Measurements from ENCODE around the gene EPC2.

The EPC2 gene

GRCh38 chr2:148643421-148643820 is 1.1 kb upstream of the EPC2 start:
- Histone ChIP-seq H3K27me3 (replicated peaks; ENCODE audit: insufficient read depth, low read length) (no peaks in the 10 kb centered on the region), H3K79me2 (ENCODE audit: low read length) (peaks cover 32% of the 10 kb centered on the region), H4K20me1 (ENCODE audit: insufficient read depth, low read length) (peaks cover under 1% of the 10 kb centered on the region; the same call in 1 of the 2 replicates), H3K4me3 (ENCODE audit: low read length) (peak overlapping the region; percentile 96), H3F3A (ENCODE audit: insufficient read depth, low read length) (peaks cover 23% of the 10 kb centered on the region), H3K4me1 (ENCODE audit: low read length) (0 out of 2 replicates have a peak, but pooled peaks cover 12% of the 10 kb centered on the region), H3K9me2 (replicated peaks; ENCODE audit: insufficient read depth, low read length) (no peaks in the 10 kb centered on the region), H3K4me2 (ENCODE audit: low read depth, low read length) (peak overlapping the region; percentile 67), H3K27ac (ENCODE audit: low read length) (no peak overlapping the region), H3K9ac (ENCODE audit: low read length) (peak overlapping the region; percentile 87; the same call in 1 of the 2 replicates), H3K36me3 (replicated peaks; ENCODE audit: insufficient read depth, low read length) (no peaks in the 10 kb centered on the region), H3K9me3 (replicated peaks; ENCODE audit: insufficient read depth, low read length) (no peaks in the 10 kb centered on the region), H2AFZ (ENCODE audit: low read length) (peak overlapping the region; percentile 75; the same call in 1 of the 2 replicates)
- TF ChIP-seq EZH2 (optimal IDR thresholded peaks at IDR 0.05; ENCODE audit: low read depth, low read length) (no peak), CTCF (IDR thresholded peaks at IDR 0.05; ENCODE audit: low read length) (no peak), EZH2phosphoT487 (IDR thresholded peaks at IDR 0.05; ENCODE audit: low read length) (no peak)
- DNase-seq, result no peak

- no peaks in the 10 kb centered on the region for H3K36me3 ChIP-seq (replicated peaks; ENCODE audit: insufficient read depth, low read length)
- peaks cover 23% of the 10 kb centered on the region for H3F3A ChIP-seq (ENCODE audit: insufficient read depth, low read length)
- H3K9me3 ChIP-seq (replicated peaks; ENCODE audit: insufficient read depth, low read length), result no peaks in the 10 kb centered on the region
- peaks cover 16% of the 10 kb centered on the region for H4K20me1 ChIP-seq (ENCODE audit: insufficient read depth, low read length)
- DNase-seq, result peak; percentile 92
- H3K9me2 ChIP-seq (replicated peaks; ENCODE audit: insufficient read depth, low read length), result no peaks in the 10 kb centered on the region
- peak overlapping the region; percentile 86 for H2AFZ ChIP-seq (ENCODE audit: low read length)
- H3K4me1 ChIP-seq (ENCODE audit: low read length), result 0 out of 2 replicates have a peak, but pooled peaks cover 12% of the 10 kb centered on the region
- peaks cover 48% of the 10 kb centered on the region for H3K79me2 ChIP-seq (ENCODE audit: low read length)
- TF ChIP-seq EZH2phosphoT487 (IDR thresholded peaks at IDR 0.05; ENCODE audit: low read length) (no peak), EZH2 (optimal IDR thresholded peaks at IDR 0.05; ENCODE audit: low read depth, low read length) (no peak), CTCF (IDR thresholded peaks at IDR 0.05; ENCODE audit: low read length) (peak; percentile 22)
- H3K27me3 ChIP-seq (replicated peaks; ENCODE audit: insufficient read depth, low read length), result no peaks in the 10 kb centered on the region
- H3K27ac ChIP-seq (ENCODE audit: low read length), result peak overlapping the region; percentile 91
- H3K9ac ChIP-seq (ENCODE audit: low read length), result peak overlapping the region; percentile 87
- peak overlapping the region; percentile 69; the same call in 1 of the 2 replicates for H3K4me2 ChIP-seq (ENCODE audit: low read depth, low read length)
- H3K4me3 ChIP-seq (ENCODE audit: low read length), result peak overlapping the region; percentile 96
Measured at GRCh38 chr2:148644883-148645538, 460 bp downstream of the EPC2 start.

GRCh38 chr2:148645539-148646230 is 1.1 kb downstream of the EPC2 start:
- Histone ChIP-seq H3K27ac (ENCODE audit: low read length) (peak overlapping the region; percentile 91), H2AFZ (ENCODE audit: low read length) (peak overlapping the region; percentile 7; the same call in 1 of the 2 replicates), H3K9me3 (replicated peaks; ENCODE audit: insufficient read depth, low read length) (no peaks in the 10 kb centered on the region), H3F3A (ENCODE audit: insufficient read depth, low read length) (peaks cover 23% of the 10 kb centered on the region), H3K4me2 (ENCODE audit: low read depth, low read length) (peak overlapping the region; percentile 69), H3K4me3 (ENCODE audit: low read length) (peak overlapping the region; percentile 96), H3K79me2 (ENCODE audit: low read length) (peaks cover 55% of the 10 kb centered on the region), H3K36me3 (replicated peaks; ENCODE audit: insufficient read depth, low read length) (no peaks in the 10 kb centered on the region), H3K9me2 (replicated peaks; ENCODE audit: insufficient read depth, low read length) (no peaks in the 10 kb centered on the region), H3K9ac (ENCODE audit: low read length) (peak overlapping the region; percentile 87), H4K20me1 (ENCODE audit: insufficient read depth, low read length) (peaks cover 22% of the 10 kb centered on the region), H3K27me3 (replicated peaks; ENCODE audit: insufficient read depth, low read length) (no peaks in the 10 kb centered on the region), H3K4me1 (ENCODE audit: low read length) (0 out of 2 replicates have a peak, but pooled peaks cover 12% of the 10 kb centered on the region)
- DNase-seq, result peak; percentile 91
- TF ChIP-seq EZH2phosphoT487 (IDR thresholded peaks at IDR 0.05; ENCODE audit: low read length) (no peak), EZH2 (optimal IDR thresholded peaks at IDR 0.05; ENCODE audit: low read depth, low read length) (no peak), CTCF (IDR thresholded peaks at IDR 0.05; ENCODE audit: low read length) (no peak; the same call in 1 of the 2 replicates)

Data from MM.1S (cell line).